Limb (tissue), 2 donors: Measurements from ENCODE around the gene DET1.

Experiments used
- DNase-seq, 2 donors: peaks; one replicate each; pipeline ENCODE4 v3.0.0-alpha.2; 2016; ENCODE audit errors: extremely low spot score in 2 of 2

DET1 gene

GRCh38 chr15:88467073-88467934 is 79.2 kb downstream of the DET1 start, which contains the start of the genes MRPL46 and MRPS11:
MRPL46 (minus strand) TSS chr15:88467388; CDS start chr15:88467377, 11 bp downstream.
MRPS11 (plus strand) TSS chr15:88467708; CDS start chr15:88467718, 10 bp downstream.
- peak; percentile 92 to 94 for DNase-seq

- no peak for DNase-seq
Observed at GRCh38 chr15:88465633-88466224, 80.8 kb downstream of the DET1 start.

- DNase-seq = no peak
Observed at GRCh38 chr15:88463870-88464532, 82.5 kb downstream of the DET1 start.
